Subcutaneous abdominal adipose tissue (tissue), 5 donors: ENCODE results near the gene KLHDC8A.

Experiments used
- H3K27ac ChIP-seq: one replicate; pipeline ENCODE4 v1.7.0; 2013; ENCODE audit warnings: low read depth, mild to moderate bottlenecking, inconsistent platforms, low read length, moderate library complexity
- H3K27me3 ChIP-seq, 5 donors: one replicate each; pipeline ENCODE4 v1.7.0; 2013; ENCODE audit warnings: low read length in 5 of 5, inconsistent platforms in 1 of 5; ENCODE audit not compliant: control insufficient read depth in 5 of 5, insufficient read depth in 4 of 5
- H3K36me3 ChIP-seq, 5 donors: one replicate each; pipeline ENCODE4 v1.7.0; 2013; ENCODE audit warnings: low read length in 5 of 5; ENCODE audit not compliant: control insufficient read depth in 5 of 5, insufficient read depth in 5 of 5
- H3K4me1 ChIP-seq, 5 donors: one replicate each; pipeline ENCODE4 v1.7.0; 2013; ENCODE audit warnings: low read length in 5 of 5, mild to moderate bottlenecking in 3 of 5, moderate library complexity in 1 of 5; ENCODE audit not compliant: control insufficient read depth in 5 of 5, insufficient read depth in 5 of 5
- H3K4me3 ChIP-seq, 5 donors: one replicate each; pipeline ENCODE4 v1.7.0; 2013; ENCODE audit warnings: low read length in 5 of 5, low read depth in 1 of 5
- H3K9ac ChIP-seq, 5 donors: one replicate each; pipeline ENCODE4 v1.7.0; 2013; ENCODE audit warnings: low read length in 5 of 5, mild to moderate bottlenecking in 4 of 5, moderate library complexity in 3 of 5
- H3K9me3 ChIP-seq, 5 donors: one replicate each; pipeline ENCODE4 v1.7.0; 2013; ENCODE audit warnings: low read length in 5 of 5; ENCODE audit not compliant: control insufficient read depth in 5 of 5
- donor health status: healthy.
- donor health status: healthy.
- donor health status: healthy.
- donor health status: healthy.
- donor health status: healthy.

Gene KLHDC8A

GRCh38 chr1:205323794-205324193 is 32.9 kb downstream of the KLHDC8A start:
- H3K9me3 ChIP-seq = no peaks in the 10 kb centered on the region
- H3K36me3 ChIP-seq = no peaks in the 10 kb centered on the region
- no peak overlapping the region for H3K9ac ChIP-seq
- H3K27me3 ChIP-seq = peaks cover 0 to 4% (median 0%) of the 10 kb centered on the region in 5 donors
- H3K4me3 ChIP-seq = no peak overlapping the region
- peaks cover 7 to 43% (median 31%) of the 10 kb centered on the region in 5 donors for H3K4me1 ChIP-seq
- H3K27ac ChIP-seq = no peak overlapping the region

DNA sequence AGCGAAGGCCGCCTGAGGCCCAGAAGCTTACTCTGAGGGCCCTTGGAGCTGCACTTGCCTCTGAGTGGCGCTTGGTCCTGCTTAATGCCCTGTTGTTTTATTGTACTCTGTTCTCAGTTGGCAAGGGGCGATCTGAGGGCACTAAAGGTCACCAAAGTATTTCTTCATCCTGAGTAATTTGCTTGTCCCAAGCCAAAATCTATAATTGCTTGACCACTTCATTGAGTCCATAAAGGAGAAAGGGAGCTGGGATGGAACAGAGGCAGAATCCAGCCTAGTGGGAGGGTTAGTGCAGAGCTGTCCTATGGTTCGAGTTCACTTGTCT is 34.8 kb downstream of the KLHDC8A start:
- Histone ChIP-seq H3K36me3 (no peaks in the 10 kb centered on the region), H3K9me3 (no peaks in the 10 kb centered on the region), H3K27ac (peak overlapping the region; percentile 65), H3K9ac (peak overlapping the region in 2 of 5 donors; percentile 85 to 86), H3K4me3 (peak overlapping the region; percentile 45 to 93 (median 82)), H3K4me1 (peaks cover 7 to 56% (median 42%) of the 10 kb centered on the region in 5 donors), H3K27me3 (peaks cover 0 to 4% (median 0%) of the 10 kb centered on the region in 5 donors)

DNA sequence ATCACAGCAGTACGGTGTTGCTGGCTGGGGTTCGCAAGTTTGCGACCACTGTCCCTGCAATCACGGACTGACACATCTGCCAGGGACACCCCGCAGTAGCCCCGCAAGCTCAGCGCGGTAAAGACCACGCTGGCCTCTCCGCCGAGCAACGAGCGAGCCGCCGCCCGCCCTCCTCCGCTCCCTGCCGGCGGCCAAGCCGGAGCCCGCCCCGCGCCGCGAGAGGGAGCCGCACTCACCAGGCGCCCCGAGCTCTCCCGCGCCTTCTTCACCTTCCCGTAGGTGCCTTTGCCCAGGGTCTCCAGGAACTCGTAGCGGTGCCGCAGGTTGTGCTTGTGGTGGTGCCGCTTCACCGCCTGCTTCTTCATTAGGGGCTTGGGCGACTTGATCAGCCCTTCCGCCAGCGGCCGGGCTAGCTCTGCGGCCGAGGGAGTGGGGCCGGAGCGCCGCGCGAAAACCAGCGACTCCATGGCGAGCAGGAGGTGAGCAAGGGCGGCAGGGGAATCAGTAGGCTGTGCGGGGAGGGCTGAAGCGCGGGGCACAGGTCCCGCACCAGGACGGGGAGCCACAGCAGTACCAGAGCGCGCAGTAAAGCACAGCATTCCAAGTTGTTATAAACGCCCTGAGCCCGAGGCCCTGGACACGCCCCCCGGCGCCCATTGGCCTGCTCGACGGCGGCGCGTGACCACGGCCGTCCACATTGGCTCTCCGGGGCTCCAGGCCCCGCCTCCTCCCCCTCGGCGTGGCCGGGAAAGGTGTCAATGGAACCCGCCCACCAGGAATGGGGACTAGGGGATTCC is 35.4 kb downstream of the KLHDC8A start, which contains the start of gene NUAK2:
Gene NUAK2 (minus strand): TSS at position 584 of the 797 bp plus-strand sequence. CDS start 117 bp downstream, at position 467.
- H3K9me3 ChIP-seq = no peaks in the 10 kb centered on the region
- H3K4me1 ChIP-seq = peaks cover 7 to 60% (median 45%) of the 10 kb centered on the region in 5 donors
- no peaks in the 10 kb centered on the region for H3K36me3 ChIP-seq
- H3K27me3 ChIP-seq = no peaks in the 10 kb centered on the region
- peak within 1 kb of the TSS; percentile 77 to 93 (median 82) for H3K4me3 ChIP-seq
- peak within 1 kb of the TSS in 4 of 5 donors; percentile 80 to 86 (median 83) for H3K9ac ChIP-seq
- peak within 1 kb of the TSS; percentile 65 for H3K27ac ChIP-seq

GRCh38 chr1:205319081-205320018 is 37.4 kb downstream of the KLHDC8A start:
- H3K36me3 ChIP-seq = no peaks in the 10 kb centered on the region
- H3K27me3 ChIP-seq = no peaks in the 10 kb centered on the region
- H3K27ac ChIP-seq = no peak overlapping the region
- H3K9me3 ChIP-seq = no peaks in the 10 kb centered on the region
- peak overlapping the region in 2 of 5 donors; percentile 21 to 35 for H3K9ac ChIP-seq
- peak overlapping the region; percentile 19 to 39 (median 25) for H3K4me3 ChIP-seq
- H3K4me1 ChIP-seq = peaks cover 7 to 60% (median 51%) of the 10 kb centered on the region in 5 donors

GRCh38 chr1:205318231-205318991 is 38.3 kb downstream of the KLHDC8A start:
- no peak overlapping the region for H3K27ac ChIP-seq
- H3K4me1 ChIP-seq = peaks cover 7 to 69% (median 59%) of the 10 kb centered on the region in 5 donors
- no peaks in the 10 kb centered on the region for H3K36me3 ChIP-seq
- no peak overlapping the region for H3K9ac ChIP-seq
- H3K4me3 ChIP-seq = no peak overlapping the region
- no peaks in the 10 kb centered on the region for H3K27me3 ChIP-seq
- H3K9me3 ChIP-seq = no peaks in the 10 kb centered on the region

- Histone ChIP-seq H3K27me3 (no peaks in the 10 kb centered on the region), H3K4me3 (no peak overlapping the region), H3K9ac (peak overlapping the region in 1 of 5 donors; percentile 23), H3K36me3 (no peaks in the 10 kb centered on the region), H3K9me3 (no peaks in the 10 kb centered on the region), H3K4me1 (peaks cover 7 to 73% (median 62%) of the 10 kb centered on the region in 5 donors), H3K27ac (no peak overlapping the region)
Observed at GRCh38 chr1:205317311-205317917, 39.3 kb downstream of the KLHDC8A start.

DNA sequence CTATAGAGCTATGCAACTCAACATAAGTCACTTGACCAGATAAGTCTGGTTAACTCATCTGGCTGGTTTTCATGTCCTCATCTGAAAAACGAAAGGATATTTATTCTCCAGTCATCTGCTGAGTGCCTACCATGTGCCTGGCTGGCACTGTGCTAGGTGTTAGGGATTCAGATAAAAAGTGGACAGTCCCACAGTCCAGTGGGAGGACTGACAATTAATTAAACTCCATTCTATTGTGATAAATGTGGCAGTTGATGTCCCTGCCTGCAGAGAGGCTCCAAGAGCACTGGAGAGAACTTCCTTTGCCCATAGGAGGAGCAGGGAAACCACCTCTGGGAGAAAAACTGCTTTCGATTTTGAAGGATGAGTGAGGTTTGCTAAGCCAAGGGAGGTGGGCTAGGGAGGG is 40.6 kb downstream of the KLHDC8A start:
- Histone ChIP-seq H3K27ac (no peak overlapping the region), H3K9me3 (no peaks in the 10 kb centered on the region), H3K27me3 (no peaks in the 10 kb centered on the region), H3K36me3 (peaks cover 0 to 2% (median 0%) of the 10 kb centered on the region in 5 donors), H3K9ac (no peak overlapping the region), H3K4me1 (peaks cover 5 to 70% (median 58%) of the 10 kb centered on the region in 5 donors), H3K4me3 (no peak overlapping the region)

DNA sequence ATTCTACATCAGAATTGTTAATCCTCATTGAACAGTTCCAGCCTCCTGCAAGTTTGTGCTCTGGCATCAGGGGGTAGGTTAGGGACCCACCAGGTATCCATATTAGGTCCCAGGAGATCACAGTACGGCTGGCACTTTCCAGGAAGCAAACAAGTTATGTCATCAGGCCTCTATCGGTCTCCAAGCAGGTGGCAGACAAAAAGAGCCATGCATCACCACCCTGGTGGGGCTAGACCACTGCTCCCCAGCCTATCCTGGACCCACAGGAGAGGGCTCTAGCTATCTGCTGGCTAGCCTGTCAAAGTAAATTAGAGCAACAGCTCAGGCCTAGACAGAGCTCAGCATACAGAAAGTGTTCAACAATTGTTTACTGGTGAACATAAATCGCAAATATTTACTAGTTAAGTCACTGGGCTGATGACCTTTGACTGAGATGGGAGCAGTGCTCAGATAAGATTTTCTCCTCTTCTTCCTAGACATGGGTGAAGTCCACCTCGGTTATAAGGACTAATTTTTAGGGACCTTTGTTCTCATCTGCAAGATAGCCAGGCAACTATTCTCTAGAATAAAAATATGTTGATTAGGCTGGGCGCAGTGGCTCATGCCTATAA is 41.6 kb downstream of the KLHDC8A start:
- no peaks in the 10 kb centered on the region for H3K9me3 ChIP-seq
- H3K27ac ChIP-seq = no peak overlapping the region
- no peak overlapping the region for H3K4me3 ChIP-seq
- peaks cover 4 to 65% (median 49%) of the 10 kb centered on the region in 5 donors for H3K4me1 ChIP-seq
- H3K36me3 ChIP-seq = peaks cover 0 to 12% (median 8%) of the 10 kb centered on the region in 5 donors
- no peak overlapping the region for H3K9ac ChIP-seq
- no peaks in the 10 kb centered on the region for H3K27me3 ChIP-seq
